AG09309 (cell line): ENCODE measurements around the gene PRM1.

ENCODE experiments used
- DNase-seq: peaks from one replicate; pipeline ENCODE4 v3.0.0-alpha.2; 2010; ENCODE audit warnings: low read depth
- H3K4me3 ChIP-seq: 2 replicates; pipeline ENCODE4 v1.5.1; 2011; ENCODE audit warnings: mild to moderate bottlenecking, low read depth, low read length, moderate library complexity; ENCODE audit not compliant: control insufficient read depth
- TF ChIP-seq, protein P1 (sequence below): IDR thresholded peaks from 2 replicates; pipeline ENCODE4 v1.5.1; 2011; ENCODE audit warnings: mild to moderate bottlenecking, low read depth, low read length, inconsistent platforms; ENCODE audit not compliant: insufficient read depth, control insufficient read depth; ENCODE audit errors: missing control alignments

PRM1 gene

GRCh38 chr16:11260596-11260966 is 20.5 kb downstream of the PRM1 start:
- TF ChIP-seq, protein P1, sequence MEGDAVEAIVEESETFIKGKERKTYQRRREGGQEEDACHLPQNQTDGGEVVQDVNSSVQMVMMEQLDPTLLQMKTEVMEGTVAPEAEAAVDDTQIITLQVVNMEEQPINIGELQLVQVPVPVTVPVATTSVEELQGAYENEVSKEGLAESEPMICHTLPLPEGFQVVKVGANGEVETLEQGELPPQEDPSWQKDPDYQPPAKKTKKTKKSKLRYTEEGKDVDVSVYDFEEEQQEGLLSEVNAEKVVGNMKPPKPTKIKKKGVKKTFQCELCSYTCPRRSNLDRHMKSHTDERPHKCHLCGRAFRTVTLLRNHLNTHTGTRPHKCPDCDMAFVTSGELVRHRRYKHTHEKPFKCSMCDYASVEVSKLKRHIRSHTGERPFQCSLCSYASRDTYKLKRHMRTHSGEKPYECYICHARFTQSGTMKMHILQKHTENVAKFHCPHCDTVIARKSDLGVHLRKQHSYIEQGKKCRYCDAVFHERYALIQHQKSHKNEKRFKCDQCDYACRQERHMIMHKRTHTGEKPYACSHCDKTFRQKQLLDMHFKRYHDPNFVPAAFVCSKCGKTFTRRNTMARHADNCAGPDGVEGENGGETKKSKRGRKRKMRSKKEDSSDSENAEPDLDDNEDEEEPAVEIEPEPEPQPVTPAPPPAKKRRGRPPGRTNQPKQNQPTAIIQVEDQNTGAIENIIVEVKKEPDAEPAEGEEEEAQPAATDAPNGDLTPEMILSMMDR = no peak
- no peak overlapping the region for H3K4me3 ChIP-seq
- DNase-seq = no peak

DNA sequence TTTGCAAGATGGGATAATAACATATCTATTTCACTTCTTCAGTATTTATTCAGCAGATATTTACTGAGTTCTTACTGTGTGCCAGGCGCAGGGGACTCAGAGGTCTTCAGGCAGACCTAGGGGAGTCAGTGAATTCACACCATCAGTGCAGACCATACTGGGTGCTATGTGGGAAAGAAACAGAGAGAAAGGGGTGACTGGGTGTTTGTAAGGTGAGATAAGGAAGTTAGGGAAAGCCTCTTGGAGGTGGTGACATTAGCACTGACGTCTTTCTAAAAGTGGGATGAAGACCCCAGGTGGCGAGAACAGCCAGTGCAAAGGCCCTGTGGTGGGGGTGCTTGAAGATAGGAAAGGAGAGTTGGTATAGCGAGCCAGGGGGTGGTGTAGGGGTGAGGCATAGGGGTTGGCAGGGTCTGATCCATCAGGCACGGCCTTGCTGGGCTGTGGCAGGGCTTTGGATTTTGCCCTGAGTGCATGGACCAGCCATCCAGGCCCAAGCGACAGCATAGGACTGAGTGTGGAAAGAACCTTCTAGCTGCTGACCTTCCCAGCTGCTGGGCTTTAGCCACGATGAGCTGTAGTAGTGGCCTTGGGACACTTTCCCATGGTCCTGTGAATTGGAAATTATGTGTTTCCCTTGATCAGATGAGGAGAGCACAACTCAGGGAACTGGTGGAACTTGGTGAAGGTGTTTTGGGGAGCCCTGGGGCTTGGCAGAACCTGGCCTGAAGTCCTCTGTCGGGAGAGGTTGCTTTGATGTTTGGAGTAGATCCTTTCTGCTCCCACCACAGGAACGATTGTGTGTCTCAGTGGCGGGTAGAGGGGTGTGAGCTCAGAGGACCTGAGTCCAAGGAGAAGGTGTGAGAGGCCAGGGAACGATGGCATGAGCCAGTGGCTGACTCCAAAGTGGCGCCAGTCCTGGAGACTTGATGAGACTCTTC is 21.2 kb downstream of the PRM1 start:
- TF ChIP-seq, protein P1 = no peak
- no peak overlapping the region for H3K4me3 ChIP-seq
- no peak for DNase-seq

DNA sequence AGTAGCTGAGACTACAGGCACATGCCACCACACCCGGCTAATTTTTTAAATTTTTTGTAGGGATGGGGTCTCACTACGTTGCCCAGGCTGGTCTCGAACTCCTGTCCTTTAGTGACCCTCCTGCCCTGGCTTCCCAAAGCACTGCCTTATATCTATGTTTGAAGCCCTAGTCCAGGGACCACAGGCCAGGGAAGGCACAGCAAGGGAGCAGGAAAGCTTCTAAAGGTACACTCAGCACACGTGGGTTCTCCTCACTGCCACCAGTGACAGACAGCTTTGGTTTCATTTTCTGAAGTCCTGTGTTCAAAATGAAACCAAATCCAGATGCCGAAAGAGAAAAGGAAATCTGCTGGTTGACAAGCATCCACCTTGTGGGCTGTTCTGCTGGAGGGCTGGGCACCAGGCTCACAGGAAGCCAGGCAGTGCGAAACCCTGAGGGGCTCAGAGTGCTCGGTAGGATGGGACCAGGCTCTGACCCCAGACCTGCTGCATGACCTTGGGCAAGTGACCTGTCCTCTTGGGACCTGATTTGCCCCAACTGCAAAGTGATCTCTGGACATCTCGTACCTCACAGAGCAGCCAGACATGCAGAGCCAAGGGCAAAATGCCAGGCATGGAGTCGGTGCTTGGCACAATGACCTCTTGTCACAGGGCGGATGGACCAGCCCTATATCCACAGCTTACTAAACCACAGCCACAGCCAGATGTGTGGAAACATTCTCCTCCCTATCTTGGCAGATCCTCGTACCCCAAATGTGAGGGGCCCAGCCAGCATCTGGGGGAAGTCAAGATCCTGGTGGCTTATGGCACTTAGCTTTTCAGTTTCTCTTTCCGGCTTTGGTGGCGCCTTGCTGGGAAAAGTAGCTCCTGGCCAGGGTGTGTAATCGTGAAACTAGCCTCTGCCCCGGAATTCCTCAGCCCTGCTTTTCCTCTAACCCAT is 22.3 kb downstream of the PRM1 start:
- no peak overlapping the region for H3K4me3 ChIP-seq
- TF ChIP-seq, protein P1 = no peak
- no peak for DNase-seq

DNA sequence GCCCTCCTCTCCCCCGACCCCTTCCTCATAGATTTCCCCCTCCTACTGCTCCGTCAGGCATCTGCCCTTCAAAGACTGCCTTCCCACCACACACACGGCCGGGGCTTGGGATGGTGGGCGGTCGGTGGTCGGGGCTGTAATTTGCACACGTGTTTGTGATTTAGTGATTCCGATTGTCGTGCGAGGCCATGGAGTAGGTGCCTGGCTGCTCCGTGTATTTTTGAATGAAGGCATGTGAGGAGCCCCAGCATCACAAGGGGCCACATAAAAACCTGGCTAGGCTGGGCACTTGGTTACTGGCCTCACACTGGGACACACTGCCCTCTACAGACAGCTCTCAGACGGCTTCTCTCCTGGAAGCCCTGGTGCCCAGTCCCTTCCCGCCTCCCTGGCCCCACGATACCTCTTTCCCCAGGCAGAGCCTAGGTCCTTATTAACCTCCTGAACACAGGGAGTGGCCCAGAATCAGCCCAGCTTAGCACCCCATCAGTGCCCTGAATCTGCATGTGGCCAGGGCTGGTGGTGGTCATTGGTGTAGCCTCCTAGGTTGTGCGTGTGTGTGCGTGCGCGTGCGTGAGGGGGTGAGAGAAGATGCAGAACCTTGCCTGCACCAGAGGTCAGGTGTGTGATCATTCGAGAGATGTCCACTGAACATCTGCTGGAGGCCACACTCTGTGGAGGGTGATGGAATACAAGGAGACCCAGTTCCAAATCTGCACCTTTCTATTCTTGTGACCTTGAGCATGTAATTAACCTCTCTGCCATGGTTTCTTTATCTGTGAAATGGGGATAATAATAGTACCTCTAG is 23.8 kb downstream of the PRM1 start:
- H3K4me3 ChIP-seq = peak overlapping the region; percentile 62
- TF ChIP-seq, protein P1 = peak; percentile 87
- peak; percentile 55 for DNase-seq

GRCh38 chr16:11256661-11257130 is 24.4 kb downstream of the PRM1 start:
- DNase-seq = no peak
- peak overlapping the region; percentile 62 for H3K4me3 ChIP-seq
- TF ChIP-seq, protein P1 = no peak
